Airway epithelial cell (primary cell): Measurements from ENCODE around the gene SLC9C2. TPM values are rescaled to one million over a fixed set of nuclear protein-coding genes. Genes with fewer than 3 reads are reported as not detected.

Experiments used
- total RNA-seq: library from RNA; depleted of rRNA; stranded (reverse); fragments of >200 nt; gene quantifications from 2 replicates; pipeline ENCODE4 v1.2.3, GENCODE V29; 2015

The SLC9C2 gene
- not detected in 2 replicates for total RNA-seq

GRCh38 chr1:173603056-173603591 lies at the start of gene SLC9C2:
TSS of gene SLC9C2 (minus strand) at chr1:173603072. CDS start at chr1:173601776, 1,296 bp downstream.

GRCh38 chr1:173635116-173635515 lies 32.2 kb upstream of the SLC9C2 start, which contains the start of gene TEX50:
TSS of gene TEX50 (plus strand) at chr1:173635338. CDS start at chr1:173635522, 184 bp downstream.

GRCh38 chr1:173477286-173478093 lies 125.4 kb downstream of the SLC9C2 start, which contains the start of gene PRDX6:
TSS of gene PRDX6 (plus strand) at chr1:173477335. CDS start at chr1:173477398, 63 bp downstream.

Other genes with a start within 250 kb of the SLC9C2 start
- 240 and 282 TPM in 2 replicates for gene PRDX6, start 125.7 kb downstream of the SLC9C2 start, total RNA-seq
- gene TEX50, start 32.3 kb upstream of the SLC9C2 start, total RNA-seq = not detected in 2 replicates
- gene ANKRD45, start 66.8 kb upstream of the SLC9C2 start, total RNA-seq = 0.70 TPM in 1 of 2 replicates, not detected in the other
- gene KLHL20, start 111.9 kb upstream of the SLC9C2 start, total RNA-seq = 18.3 and 21.1 TPM in 2 replicates
- gene DARS2, start 221.6 kb upstream of the SLC9C2 start, total RNA-seq = 20.6 and 26.8 TPM in 2 replicates
- 6.8 and 10.2 TPM in 2 replicates for gene CENPL, start 221.8 kb upstream of the SLC9C2 start, total RNA-seq